HCT116 (cell line): ENCODE data around the gene NUP188.

ENCODE experiments used
- REST ChIP-seq: IDR thresholded peaks from 2 replicates; pipeline ENCODE4 v1.6.1; 2012; ENCODE audit warnings: low read depth
- SRF ChIP-seq: IDR thresholded peaks from 2 replicates; pipeline ENCODE4 v1.6.1; 2012; ENCODE audit warnings: low read depth
- TF ChIP-seq, protein P1 (sequence below), 3 experiments: fragments of 200-600 bp in 1 of 3; sonication (generic) in 1 of 3; IDR thresholded peaks in 2 of 3; conservative IDR thresholded peaks in 1 of 3; 2 replicates each; pipeline ENCODE4 v1.5.1; 2012 to 2017; ENCODE audit warnings: low read depth in 2 of 3, low read length in 2 of 3, antibody characterized with exemption in 1 of 3, borderline replicate concordance in 1 of 3, control low read depth in 1 of 3, mild to moderate bottlenecking in 1 of 3, mixed read lengths in 1 of 3, mixed run types in 1 of 3, moderate library complexity in 1 of 3; ENCODE audit not compliant: insufficient read depth in 1 of 3

GRCh38 chr9:129031514-129031913 is 84.0 kb downstream of the NUP188 start:
- TF ChIP-seq, protein P1, sequence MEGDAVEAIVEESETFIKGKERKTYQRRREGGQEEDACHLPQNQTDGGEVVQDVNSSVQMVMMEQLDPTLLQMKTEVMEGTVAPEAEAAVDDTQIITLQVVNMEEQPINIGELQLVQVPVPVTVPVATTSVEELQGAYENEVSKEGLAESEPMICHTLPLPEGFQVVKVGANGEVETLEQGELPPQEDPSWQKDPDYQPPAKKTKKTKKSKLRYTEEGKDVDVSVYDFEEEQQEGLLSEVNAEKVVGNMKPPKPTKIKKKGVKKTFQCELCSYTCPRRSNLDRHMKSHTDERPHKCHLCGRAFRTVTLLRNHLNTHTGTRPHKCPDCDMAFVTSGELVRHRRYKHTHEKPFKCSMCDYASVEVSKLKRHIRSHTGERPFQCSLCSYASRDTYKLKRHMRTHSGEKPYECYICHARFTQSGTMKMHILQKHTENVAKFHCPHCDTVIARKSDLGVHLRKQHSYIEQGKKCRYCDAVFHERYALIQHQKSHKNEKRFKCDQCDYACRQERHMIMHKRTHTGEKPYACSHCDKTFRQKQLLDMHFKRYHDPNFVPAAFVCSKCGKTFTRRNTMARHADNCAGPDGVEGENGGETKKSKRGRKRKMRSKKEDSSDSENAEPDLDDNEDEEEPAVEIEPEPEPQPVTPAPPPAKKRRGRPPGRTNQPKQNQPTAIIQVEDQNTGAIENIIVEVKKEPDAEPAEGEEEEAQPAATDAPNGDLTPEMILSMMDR (IDR thresholded peaks at IDR 0.05 in 2 of 3, conservative IDR thresholded peaks at IDR 0.05 in 1 of 3; ENCODE audit: borderline replicate concordance in 1 of 3, insufficient read depth in 1 of 3, low read depth in 2 of 3, low read length in 2 of 3), result no peak
- TF ChIP-seq SRF, result no peak
- no peak for TF ChIP-seq REST
